IMR-90 (cell line): ENCODE measurements around the gene HNRNPAB. TPM values are rescaled to one million over a fixed set of nuclear protein-coding genes. Genes with fewer than 3 reads are reported as not detected.

Experiments used
- ATAC-seq: fragments of 200-7000 bp; cut with Tn5 transposase; 2 replicates; pipeline ENCODE4 v1.9.1; 2020; ENCODE audit warnings: low read depth, mild to moderate bottlenecking, moderate library complexity
- BruUV-seq: library from RNA; stranded (reverse); fragments of 400-500 nt; replicated peaks from 2 replicates; lab custom pipeline; 2021; lab: Mats Ljungman, UMichigan
- CTCF ChIA-PET: fragments of 300-600 bp; formaldehyde crosslinking; extraction: SDS; loops from one replicate; lab custom pipeline; 2021; ENCODE audit warnings: antibody characterized with exemption; lab: Yijun Ruan, JAX
- POLR2A ChIA-PET: fragments of 300-600 bp; sonication (Branson Sonifier 250); formaldehyde crosslinking; loops from one replicate; lab custom pipeline; 2022; ENCODE audit warnings: antibody characterized with exemption; ENCODE audit not compliant: unreplicated experiment; lab: Charles Lee
- DNase-seq: peaks from one replicate; pipeline ENCODE4 v3.0.0; 2013
- H2AFZ ChIP-seq: replicated peaks from 2 replicates; pipeline ENCODE3; 2013; ENCODE audit warnings: low read length, mild to moderate bottlenecking; ENCODE audit not compliant: poor library complexity
- H2AK5ac ChIP-seq: 2 replicates; pipeline ENCODE4 v1.6.1; 2013; ENCODE audit warnings: low read depth, low read length, inconsistent platforms
- H2AK9ac ChIP-seq: replicated peaks from 2 replicates; pipeline ENCODE3; 2013; ENCODE audit warnings: mild to moderate bottlenecking, low read depth, low read length, moderate library complexity; ENCODE audit not compliant: poor library complexity
- H2BK120ac ChIP-seq: 2 replicates; pipeline ENCODE4 v1.6.1; 2013; ENCODE audit warnings: low read depth, low read length, inconsistent platforms
- H2BK15ac ChIP-seq: 3 replicates; pipeline ENCODE4 v1.6.1; 2013; ENCODE audit warnings: low read depth, low read length, inconsistent platforms
- H2BK20ac ChIP-seq: 2 replicates; pipeline ENCODE4 v1.6.1; 2013; ENCODE audit warnings: low read depth, mild to moderate bottlenecking, inconsistent platforms, low read length, moderate library complexity
- H2BK5ac ChIP-seq: 2 replicates; pipeline ENCODE4 v1.6.1; 2013; ENCODE audit warnings: mild to moderate bottlenecking, low read depth, low read length, inconsistent platforms; ENCODE audit not compliant: poor library complexity, severe bottlenecking
- H3K14ac ChIP-seq: replicated peaks from 2 replicates; pipeline ENCODE4 v1.6.1; 2013; ENCODE audit warnings: low read depth, low read length, inconsistent platforms
- H3K18ac ChIP-seq: 2 replicates; pipeline ENCODE4 v1.6.1; 2013; ENCODE audit warnings: low read depth, low read length, control low read depth
- H3K23ac ChIP-seq: 2 replicates; pipeline ENCODE4 v1.6.1; 2013; ENCODE audit warnings: low read depth, low read length, inconsistent platforms
- H3K27ac ChIP-seq: 2 replicates; pipeline ENCODE4 v1.5.1; 2013; ENCODE audit warnings: mild to moderate bottlenecking, control low read depth, low read length; ENCODE audit not compliant: insufficient read depth
- H3K27me3 ChIP-seq: 2 replicates; pipeline ENCODE4 v1.6.1; 2013; ENCODE audit warnings: low read length; ENCODE audit not compliant: control insufficient read depth, insufficient read depth
- H3K36me3 ChIP-seq: 2 replicates; pipeline ENCODE4 v1.6.1; 2013; ENCODE audit warnings: low read length, mixed read lengths; ENCODE audit not compliant: control insufficient read depth, insufficient read depth
- H3K4ac ChIP-seq: 2 replicates; pipeline ENCODE4 v1.6.1; 2013; ENCODE audit warnings: low read depth, low read length, inconsistent platforms
- H3K4me1 ChIP-seq: 2 replicates; pipeline ENCODE4 v1.6.1; 2013; ENCODE audit warnings: low read length, mixed read lengths; ENCODE audit not compliant: control insufficient read depth, insufficient read depth
- H3K4me2 ChIP-seq: 2 replicates; pipeline ENCODE4 v1.6.1; 2013; ENCODE audit warnings: low read depth, mild to moderate bottlenecking, control low read depth, low read length, moderate library complexity
- H3K4me3 ChIP-seq: 2 replicates; pipeline ENCODE4 v1.5.1; 2013; ENCODE audit warnings: low read depth, mild to moderate bottlenecking, control low read depth, low read length, moderate library complexity; ENCODE audit not compliant: insufficient read depth
- H3K56ac ChIP-seq: 2 replicates; pipeline ENCODE4 v1.6.1; 2013; ENCODE audit warnings: low read length, inconsistent platforms; ENCODE audit not compliant: insufficient read depth; ENCODE audit errors: extremely low read depth
- H3K79me1 ChIP-seq, 2 experiments: 2 replicates each; pipeline ENCODE4 v1.6.1; 2013; ENCODE audit warnings: low read length in 2 of 2, inconsistent platforms in 1 of 2, low read depth in 1 of 2
- H3K9ac ChIP-seq: 2 replicates; pipeline ENCODE4 v1.6.1; 2013; ENCODE audit warnings: low read depth, low read length, control low read depth
- H3K9me1 ChIP-seq: 2 replicates; pipeline ENCODE4 v1.6.1; 2013; ENCODE audit warnings: low read length, inconsistent platforms; ENCODE audit not compliant: insufficient read depth
- H3K9me3 ChIP-seq: 2 replicates; pipeline ENCODE4 v1.6.1; 2013; ENCODE audit warnings: low read length; ENCODE audit not compliant: control insufficient read depth, insufficient read depth
- H4K20me1 ChIP-seq: 2 replicates; pipeline ENCODE4 v1.6.1; 2013; ENCODE audit warnings: low read length, inconsistent platforms; ENCODE audit not compliant: insufficient read depth
- H4K5ac ChIP-seq: 2 replicates; pipeline ENCODE4 v1.6.1; 2013; ENCODE audit warnings: mild to moderate bottlenecking, low read depth, low read length, control low read depth
- H4K8ac ChIP-seq, 2 experiments: 2 replicates each; pipeline ENCODE4 v1.6.1; 2013; ENCODE audit warnings: low read depth in 2 of 2, low read length in 2 of 2, control low read depth in 1 of 2, inconsistent platforms in 1 of 2
- H4K91ac ChIP-seq: 2 replicates; pipeline ENCODE4 v1.6.1; 2013; ENCODE audit warnings: low read depth, low read length, inconsistent platforms; ENCODE audit not compliant: insufficient read depth
- RAD21 ChIP-seq: IDR thresholded peaks from 2 replicates; pipeline ENCODE4 v1.6.1; 2012; ENCODE audit warnings: low read length, improper control_type of control experiment
- WGBS, 2 experiments: methylation state at CpG; one replicate each; pipeline versions ENCODE4 v1.1.5 to v1.1.7; 2013; ENCODE audit warnings: missing lambda C conversion rate in 2 of 2; ENCODE audit not compliant: insufficient read length in 1 of 2; ENCODE audit errors: extremely low coverage in 2 of 2; 5-methylcytosine and 5-hydroxymethylcytosine counted together
- dilution Hi-C: fragments of 300-500 bp; cut with HindIII; formaldehyde crosslinking; loops from one replicate; pipeline ENCODE4 v1.14.3; 2018; ENCODE audit warnings: low sequenced_read_pairs; ENCODE audit not compliant: unreplicated experiment
- in situ Hi-C: fragments of 300-500 bp; cut with MboI; formaldehyde crosslinking; loops from 3 replicates; pipeline ENCODE4 v1.14.3; 2019; ENCODE audit warnings: low sequenced_read_pairs, inconsistent platforms, mixed read lengths
- intact Hi-C: fragments of 100-400 bp; cut with micrococcal nuclease; formaldehyde crosslinking; loops from 2 replicates; pipeline ENCODE4 v1.10.0; 2022
- polyA plus RNA-seq, 3 experiments: library from polyadenylated mRNA; depleted of rRNA; stranded (reverse); fragments of >200 nt; gene quantifications; 2 replicates each; pipeline ENCODE4 v1.2.3, GENCODE V29; 2012; ENCODE audit warnings: low replicate concordance in 1 of 3
- total RNA-seq: library from RNA; depleted of rRNA; stranded (reverse); fragments of >200 nt; gene quantifications from 2 replicates; pipeline ENCODE4 v1.2.3, GENCODE V29; 2012

Gene HNRNPAB
- total and polyA plus RNA-seq, 2 of the 4 experiments (the other 2 are of a cell fraction), result 32.1 to 128 TPM

GRCh38 chr5:178247481-178248456, 43.4 kb downstream of the HNRNPAB start:
- Histone ChIP-seq H3K18ac (no peak overlapping the region), H3K4me2 (no peak overlapping the region), H4K5ac (no peak overlapping the region), H2BK15ac (no peak overlapping the region), H4K91ac (no peak overlapping the region), H3K23ac (no peak overlapping the region), H3K27ac (no peak overlapping the region), H2BK20ac (no peak overlapping the region), H3K9me1 (no peaks in the 10 kb centered on the region), H3K4me3 (no peak overlapping the region), H2AK9ac (no peak overlapping the region), H3K9me3 (no peaks in the 10 kb centered on the region), H3K79me1 (no peaks in the 10 kb centered on the region), H2AFZ (no peak overlapping the region), H3K4ac (no peak overlapping the region), H3K56ac (no peak overlapping the region), H3K4me1 (peaks cover 2% of the 10 kb centered on the region; the same call in 1 of the 2 replicates), H4K8ac (no peak overlapping the region), H4K20me1 (no peaks in the 10 kb centered on the region), H2BK5ac (no peak overlapping the region), H2AK5ac (no peak overlapping the region), H3K36me3 (no peaks in the 10 kb centered on the region), H2BK120ac (no peak overlapping the region), H3K27me3 (peaks cover 3% of the 10 kb centered on the region; the same call in 1 of the 2 replicates), H3K9ac (no peak overlapping the region), H3K14ac (no peak overlapping the region)
- POLR2A ChIA-PET, result no interaction called here
- ATAC-seq (no peak), DNase-seq (no peak)
- no peak for TF ChIP-seq RAD21
- BruUV-seq, result no TSS peak
- dilution Hi-C loops, result no loop called here
- in situ Hi-C loops, result no loop called here
- CTCF ChIA-PET, result no interaction called here
- 73% methylated on average over 3 of the region's 24 CpGs; no CpG with 5 or more reads in 1 of the 2 experiments for WGBS, 2 experiments
- intact Hi-C loops, result no loop called here
